ENCODE measurements around the gene HOXC12. TPM values are rescaled to one million over a fixed set of nuclear protein-coding genes. Genes with fewer than 3 reads are reported as not detected.

HOXC12 gene
- total RNA-seq, 1 donor from 2014 or later: not detected

DNA sequence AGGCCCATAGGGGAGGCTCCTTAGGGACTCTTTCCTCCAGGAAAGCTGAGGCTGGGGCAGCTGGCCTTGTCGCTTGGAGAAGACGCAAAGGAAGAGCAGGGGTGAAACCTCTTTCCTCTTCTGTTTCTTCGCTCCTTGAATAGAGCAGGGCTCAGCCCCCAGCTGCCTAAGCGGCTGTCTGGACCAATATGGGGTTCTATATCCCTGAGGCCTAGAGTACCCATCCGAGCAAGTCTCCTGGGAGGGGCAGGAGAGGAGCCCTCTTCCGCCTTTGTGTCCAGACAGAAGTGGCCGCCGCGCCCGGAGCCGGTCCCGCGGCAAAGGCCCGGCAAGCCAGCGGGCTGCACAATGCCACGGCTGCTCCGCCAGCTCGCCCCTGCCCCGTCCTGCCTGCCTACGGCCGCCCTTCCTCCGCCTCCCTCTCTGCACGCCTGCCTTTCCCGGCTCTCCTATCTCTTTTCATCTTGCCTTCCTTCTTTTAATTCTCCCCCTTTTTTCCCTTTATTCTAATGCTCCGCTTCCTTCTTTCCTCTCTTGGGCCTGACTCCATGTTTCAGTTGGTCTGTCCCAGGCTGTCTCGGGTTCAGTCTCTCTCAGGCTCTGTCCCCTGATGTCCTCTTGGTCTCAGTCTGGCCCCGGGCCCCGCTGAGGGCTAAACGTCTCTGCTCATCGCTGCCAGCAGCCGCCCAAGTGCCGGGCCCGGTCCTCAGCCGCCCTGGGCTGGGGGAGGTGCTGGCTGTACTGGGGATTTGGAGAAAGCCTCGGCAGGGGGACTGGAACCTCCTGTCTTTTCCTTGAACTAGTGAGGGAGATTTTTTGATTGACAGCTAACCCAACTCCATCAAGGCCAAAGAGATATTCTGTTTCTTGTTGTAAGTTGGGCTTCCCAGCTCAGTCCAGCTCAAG is 42.8 kb downstream of the HOXC12 start:
- no peak for ATAC-seq

DNA sequence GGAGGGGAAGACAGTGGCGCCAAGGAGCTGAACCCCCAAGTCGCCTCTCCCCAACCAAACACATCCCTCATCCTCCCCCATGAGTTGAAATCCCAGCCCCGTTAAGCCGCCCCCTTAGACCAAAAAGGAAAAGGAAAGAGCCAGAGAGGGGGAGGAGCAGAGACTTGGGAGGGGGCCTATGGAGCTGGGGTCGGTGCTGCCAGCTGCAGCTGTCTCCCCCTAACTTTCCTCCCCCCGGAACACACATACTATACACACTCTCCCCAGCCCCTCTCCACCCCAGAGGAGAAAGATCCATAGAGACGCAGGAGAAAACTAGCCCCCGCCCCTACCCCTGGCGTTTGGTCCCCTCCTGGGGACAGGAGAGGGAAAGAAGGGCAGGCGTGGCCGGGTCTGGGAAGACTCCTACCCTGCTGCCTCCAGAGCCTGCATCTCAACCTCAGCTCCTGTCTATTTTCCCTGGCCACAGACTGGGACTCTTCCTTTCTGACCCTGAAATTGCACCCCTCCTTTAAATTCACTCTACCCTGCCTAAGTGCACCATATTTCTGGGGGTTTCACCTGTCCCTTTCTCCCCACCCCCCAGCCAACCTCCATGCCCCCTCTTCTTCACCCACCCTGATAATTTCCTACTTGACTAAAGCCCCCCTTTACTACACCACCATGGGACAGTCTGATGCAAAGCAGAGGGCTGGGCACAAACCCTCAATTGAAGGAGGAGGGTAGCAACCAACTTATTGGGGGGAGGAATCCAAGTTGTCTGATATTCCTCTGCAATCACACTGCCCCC is 43.6 kb downstream of the HOXC12 start:
- ATAC-seq: no peak

DNA sequence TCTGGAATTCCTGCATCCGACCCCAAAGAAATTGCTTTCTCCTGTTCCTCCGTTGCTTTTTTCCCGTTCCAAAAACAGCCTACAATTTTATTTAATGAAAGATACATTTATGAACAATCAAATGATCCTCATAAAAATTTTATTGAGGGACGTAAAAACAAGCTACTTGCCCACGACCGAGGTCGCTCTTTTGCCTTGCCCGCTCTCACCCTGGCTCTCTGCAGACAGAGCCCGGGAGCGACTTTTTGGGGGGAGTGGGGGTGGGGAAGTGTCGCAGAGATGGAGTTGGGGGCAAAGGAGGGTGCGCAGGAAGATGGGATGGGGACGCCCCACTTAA is 44.2 kb downstream of the HOXC12 start:
- ATAC-seq: no peak

DNA sequence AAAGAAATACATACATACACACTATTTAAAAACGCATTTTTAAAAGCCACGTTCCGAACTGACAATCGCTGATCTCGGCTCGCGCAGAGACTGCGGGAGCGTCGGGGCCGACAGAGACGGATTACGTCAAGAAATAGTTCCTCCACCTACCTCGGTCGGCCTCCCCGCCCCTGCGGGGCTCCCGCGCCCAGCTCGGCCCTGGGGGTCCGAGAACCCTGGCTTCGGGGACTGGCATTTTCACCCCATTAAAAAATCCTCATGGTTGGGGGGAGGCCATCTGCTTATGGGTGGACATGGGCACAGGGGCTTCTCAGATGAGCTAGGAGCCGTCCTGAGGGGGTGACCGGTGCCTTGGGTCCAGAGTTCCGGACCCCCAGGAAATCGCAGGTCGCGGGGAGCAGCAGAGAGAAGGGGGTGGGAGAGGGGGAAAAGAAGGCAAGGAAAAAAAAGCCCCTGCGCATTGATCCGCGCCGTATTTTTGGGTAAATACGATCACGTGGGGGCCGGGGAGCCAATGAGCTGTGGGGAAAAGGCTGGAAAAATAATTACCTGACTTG is 44.9 kb downstream of the HOXC12 start:
- peak; percentile 27 for ATAC-seq

DNA sequence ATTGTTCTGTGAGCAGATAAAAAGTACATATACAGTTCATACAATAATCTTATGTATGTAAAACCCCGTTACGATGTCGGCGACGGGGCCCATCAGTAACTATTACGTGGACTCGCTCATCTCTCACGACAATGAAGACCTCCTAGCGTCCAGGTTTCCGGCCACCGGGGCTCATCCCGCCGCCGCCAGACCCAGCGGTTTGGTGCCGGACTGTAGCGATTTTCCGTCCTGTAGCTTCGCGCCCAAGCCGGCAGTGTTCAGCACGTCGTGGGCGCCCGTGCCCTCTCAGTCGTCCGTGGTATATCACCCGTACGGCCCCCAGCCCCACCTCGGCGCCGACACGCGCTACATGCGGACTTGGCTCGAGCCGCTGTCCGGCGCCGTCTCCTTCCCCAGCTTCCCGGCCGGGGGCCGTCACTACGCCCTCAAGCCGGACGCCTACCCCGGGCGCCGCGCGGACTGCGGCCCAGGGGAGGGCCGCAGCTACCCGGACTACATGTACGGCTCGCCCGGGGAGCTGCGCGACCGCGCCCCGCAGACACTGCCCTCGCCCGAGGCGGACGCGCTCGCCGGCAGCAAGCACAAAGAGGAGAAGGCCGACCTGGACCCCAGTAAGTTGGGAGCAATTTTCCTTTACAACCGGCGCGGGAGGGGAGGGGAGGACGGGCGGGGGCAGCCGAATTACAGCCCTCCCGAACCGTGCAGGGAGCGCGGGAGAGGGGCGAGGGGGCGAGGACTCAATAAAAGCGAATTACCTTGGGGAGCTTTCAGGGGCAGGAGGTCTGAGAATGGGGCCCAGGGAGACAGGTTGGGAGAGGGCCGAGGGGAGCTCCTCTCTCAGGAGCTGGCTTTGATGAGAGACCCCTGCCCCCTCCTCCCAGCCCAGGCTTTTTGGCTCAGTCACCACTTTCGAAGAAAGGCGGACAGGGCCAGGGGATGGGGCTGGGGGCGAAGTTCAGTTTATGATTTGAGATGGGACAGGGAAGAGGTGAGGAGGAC is 45.7 kb downstream of the HOXC12 start, which contains the start of gene HOXC9:
HOXC9 (plus strand) TSS at position 46 of the 999 bp plus-strand sequence; CDS start at position 74, 28 bp downstream.
- ATAC-seq: peak; percentile 20

DNA sequence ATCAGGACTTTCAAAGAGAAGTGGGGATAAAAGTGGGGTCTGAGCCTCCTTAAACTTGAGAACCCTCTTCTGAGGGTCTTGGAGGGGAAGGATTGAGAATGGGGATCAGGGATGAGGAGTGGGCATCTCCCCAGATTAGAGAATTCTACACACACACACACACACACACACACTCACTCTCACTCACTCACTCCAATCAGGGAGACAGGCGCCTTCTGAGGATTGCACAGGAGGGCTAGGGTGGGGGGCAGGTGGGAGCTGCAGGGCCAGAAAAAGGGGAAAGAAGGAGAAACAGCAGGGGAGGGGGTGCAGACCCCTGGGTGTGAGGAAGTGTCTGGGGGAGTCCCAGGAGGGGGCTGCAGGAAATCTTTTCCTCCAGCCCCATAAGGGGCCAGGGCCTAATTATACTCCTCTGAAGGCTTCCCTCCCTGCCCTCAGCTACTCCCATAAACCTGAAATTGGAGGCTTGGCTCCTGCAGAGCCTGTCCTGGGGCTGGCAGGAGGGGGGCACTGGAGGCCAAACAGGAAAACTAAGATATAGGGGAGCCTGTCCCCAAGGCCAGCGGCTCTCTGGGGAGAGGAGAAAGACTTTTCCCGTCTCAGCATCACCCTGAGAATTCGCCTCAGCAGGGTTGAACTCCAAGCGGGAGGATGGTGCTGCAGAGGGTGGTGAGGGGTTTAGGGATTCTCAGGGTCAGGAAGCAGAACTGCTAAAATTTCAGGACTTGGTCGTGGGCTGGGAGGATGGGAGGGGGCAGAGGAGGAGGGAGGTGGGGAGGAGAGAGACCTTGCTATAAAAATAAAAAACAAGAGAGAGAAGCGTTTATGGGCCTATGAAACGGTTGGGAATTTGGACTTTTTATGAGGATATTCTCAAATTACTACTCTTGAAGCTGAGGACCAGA is 46.8 kb downstream of the HOXC12 start:
- ATAC-seq: no peak

DNA sequence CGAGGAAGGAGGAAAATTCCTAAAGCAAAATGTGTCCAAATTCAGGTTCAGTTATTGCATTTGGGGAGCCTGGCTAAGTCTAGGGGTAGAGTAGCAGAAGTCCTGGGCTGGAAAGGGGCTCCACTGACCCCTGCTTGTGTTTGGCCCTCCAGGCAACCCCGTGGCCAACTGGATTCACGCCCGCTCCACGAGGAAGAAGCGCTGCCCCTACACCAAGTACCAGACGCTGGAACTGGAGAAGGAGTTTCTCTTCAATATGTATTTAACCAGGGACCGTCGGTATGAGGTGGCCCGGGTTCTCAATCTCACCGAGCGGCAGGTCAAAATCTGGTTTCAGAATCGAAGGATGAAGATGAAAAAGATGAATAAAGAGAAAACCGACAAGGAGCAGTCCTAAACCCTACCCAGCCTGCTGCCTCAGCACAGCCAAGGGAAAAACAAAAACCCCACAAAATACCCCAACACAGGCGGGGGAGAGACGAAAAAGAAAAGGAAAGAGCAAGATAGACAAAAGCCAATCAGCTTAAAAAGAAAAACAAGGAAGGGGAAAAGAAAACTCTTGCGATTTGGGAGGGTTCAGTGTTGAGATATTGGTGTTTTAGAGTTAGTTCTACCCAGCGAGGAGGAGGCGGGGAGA is 47.7 kb downstream of the HOXC12 start:
- ATAC-seq: no peak

DNA sequence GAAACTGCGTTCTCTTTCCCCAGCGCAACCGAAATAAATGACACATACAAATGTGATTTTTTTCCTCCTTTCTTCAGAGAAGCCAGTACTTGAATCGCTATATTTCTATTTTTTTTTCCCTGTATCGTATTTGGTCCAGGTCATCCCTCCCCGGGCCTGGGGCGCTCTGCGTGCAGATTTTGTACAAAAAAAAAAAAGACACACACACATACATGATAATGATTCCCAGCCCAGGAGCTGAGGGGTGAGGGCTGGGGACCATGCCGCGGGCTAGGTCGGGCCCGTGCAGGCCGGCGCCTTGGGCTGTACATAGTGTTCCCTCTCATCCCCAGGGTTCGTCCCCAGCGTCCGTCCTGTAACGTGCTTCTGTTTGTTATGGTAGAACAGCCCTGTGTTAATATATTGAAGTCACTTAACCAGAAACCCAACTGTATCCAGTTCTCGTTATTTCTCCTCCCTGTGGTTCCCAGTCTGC is 48.2 kb downstream of the HOXC12 start:
- ATAC-seq: no peak

DNA sequence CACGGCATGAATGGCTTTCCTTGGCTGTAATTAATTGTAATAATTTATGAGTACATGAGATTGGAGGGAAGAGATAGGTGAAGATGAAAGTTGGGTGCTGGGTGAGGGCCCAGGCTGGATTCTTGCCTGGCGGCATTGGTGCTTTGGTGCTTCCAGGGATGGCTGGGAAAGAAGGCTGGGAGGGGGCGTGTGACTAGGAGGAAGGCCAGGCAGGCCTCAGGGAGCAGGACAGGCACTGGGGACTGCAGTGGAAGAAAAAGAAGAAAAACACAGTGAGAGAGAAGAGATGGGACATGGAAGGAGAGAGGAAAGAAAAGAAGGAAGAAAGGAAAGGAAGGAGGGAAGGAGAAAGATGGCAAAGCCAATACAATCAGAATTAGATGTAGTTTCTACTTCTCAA is 48.9 kb downstream of the HOXC12 start:
- no peak for ATAC-seq

DNA sequence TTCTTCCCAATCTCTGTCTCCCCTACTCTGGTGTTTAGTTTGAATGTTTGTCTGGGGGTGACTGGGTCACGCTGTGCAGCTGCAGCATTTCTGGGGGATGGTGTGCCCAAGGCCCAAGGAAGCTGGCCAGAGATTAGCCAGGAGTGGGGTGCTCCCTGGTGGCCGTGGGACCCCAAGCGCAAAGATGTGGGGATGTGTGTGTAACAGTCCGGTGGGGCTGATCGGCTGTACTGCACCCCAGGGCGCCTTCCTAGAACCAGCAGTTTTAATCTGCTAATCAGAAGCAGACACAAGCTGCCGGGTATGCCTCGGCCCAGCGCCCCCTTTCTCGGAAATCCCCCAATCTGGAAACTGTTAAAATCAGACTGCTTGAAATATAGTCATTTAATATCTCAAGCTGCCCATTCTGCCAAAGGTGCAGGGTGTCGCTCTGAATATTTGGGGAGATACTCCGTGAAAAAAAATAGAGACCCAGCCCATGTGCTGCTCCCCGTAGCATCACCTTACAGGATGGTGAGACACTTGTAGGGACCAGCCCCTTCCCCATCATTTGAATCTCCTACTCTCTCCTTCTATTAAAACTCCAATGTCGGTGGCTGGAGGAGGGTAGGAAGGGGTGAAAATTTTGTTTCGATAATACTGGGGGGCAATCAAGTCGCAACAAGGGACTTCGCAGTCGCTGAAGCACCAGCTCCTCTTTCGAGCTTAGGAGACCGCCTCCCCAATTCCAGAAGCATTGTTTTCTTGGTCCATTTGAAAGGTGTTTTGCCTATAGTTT is 49.5 kb downstream of the HOXC12 start:
- ATAC-seq: no peak

DNA sequence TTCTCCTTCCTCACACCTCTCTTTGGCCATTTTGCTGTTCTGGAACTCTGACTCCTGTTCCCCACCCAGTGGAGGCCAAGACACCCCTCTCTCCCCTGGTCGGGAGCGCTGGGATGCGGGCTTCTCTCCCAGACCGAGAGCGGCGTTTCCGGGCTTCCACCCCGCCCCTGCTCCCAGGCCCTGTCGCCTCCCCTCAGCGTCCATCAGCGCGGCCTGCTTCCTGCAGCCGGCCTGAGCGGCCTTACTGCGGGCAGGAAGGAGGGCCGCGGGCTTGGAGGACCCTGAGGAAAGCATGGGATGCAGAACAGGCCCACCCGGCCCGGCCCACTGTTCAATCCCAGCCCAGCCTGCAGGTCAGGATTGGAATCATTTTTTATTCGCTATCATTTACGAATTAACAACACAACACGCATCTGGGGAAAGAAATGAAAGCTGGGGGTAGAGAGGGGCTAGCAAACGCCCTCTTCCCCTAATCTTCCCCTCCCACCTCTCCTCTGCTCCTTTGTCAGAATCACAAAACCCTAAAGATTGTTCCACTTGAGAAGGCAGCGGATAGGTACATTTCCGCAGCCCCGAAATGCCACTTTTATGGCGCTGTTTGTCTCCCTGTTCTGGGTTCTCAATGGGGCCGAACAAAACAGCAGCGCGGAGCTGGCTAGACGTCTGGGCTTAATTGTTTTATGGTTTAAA is 50.3 kb downstream of the HOXC12 start:
- no peak for ATAC-seq

DNA sequence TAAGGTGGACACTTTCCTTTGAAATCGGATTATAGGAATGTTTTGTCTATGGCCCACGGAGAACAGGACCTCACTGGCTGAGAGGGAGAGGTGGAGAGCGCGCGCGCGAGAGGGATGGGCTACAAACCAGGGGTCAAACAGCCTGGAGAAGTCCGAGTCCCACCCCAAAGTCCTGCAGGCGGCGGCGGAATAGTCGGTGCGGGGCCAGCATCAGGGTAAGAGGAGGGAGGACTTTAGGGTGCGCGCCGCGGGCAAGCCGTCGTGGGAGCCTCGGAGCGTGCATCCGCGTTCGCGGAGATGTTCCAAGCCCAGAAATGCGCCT is 50.8 kb downstream of the HOXC12 start:
- no peak for ATAC-seq

DNA sequence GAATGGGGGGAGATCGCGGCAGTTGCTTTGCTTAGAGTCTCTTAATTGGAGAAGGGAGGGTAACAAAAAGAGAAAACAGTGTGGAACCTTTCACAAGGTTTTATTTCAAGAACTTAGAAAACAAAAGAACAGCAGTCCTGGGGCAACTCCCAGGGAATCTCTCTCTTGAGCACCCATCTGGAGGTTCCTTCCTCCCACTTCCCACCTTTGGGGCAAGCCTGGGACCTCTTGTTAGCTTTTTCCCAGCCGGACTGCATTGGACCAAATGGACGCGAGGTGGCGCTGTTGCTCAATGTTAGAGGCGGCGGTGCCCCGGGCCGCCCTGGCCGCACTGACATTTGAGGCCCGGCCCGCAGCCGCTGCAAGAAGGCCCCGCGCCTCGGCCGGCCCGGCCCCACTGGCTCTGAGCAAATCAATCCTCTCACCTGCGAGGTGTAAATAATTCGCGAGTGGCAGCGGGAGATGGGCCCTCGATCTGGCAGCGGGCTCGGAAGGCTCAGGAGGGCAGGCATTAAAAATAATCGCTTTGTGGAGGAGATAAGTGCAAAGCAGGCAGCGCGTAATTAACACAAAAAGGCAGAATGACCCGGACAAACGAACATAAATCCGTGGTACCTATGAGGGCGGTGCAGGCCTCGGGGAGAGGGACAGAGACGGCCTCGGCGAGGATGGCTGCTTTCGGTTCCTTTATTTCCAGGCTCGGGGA is 51.3 kb downstream of the HOXC12 start:
- peak; percentile 75 for ATAC-seq

DNA sequence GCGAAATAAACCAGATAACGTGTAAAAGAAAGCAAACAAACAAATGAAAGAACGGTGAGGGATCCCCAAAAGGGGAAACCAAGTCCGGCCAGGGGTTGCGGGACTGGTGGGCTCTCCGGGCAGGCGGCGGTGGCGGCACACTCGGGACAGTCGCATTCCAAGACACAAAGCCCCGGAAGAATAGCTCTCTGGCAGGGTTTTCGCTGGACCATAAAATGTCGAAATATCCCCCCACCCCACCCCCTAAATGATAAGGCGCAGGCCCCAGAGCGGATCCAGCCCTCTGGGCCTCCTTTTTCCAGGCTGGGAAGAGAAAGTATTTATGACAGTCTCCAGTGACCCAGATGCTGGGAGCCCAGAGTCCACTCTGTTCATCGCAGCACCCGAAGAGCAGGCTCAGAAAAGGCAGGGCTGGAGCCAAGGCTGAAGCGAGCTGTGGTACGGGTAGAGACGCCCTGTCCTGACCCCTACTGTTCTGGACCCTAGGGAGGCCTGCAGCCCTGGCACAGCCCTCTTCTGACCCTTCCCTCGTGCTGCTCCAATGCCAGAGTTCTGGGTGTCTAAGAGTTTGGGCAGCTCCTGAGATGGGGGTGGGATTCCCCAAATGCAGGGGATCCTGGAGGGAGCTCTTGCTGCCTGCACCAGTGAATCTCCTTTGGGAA is 52.0 kb downstream of the HOXC12 start:
- no peak for ATAC-seq

DNA sequence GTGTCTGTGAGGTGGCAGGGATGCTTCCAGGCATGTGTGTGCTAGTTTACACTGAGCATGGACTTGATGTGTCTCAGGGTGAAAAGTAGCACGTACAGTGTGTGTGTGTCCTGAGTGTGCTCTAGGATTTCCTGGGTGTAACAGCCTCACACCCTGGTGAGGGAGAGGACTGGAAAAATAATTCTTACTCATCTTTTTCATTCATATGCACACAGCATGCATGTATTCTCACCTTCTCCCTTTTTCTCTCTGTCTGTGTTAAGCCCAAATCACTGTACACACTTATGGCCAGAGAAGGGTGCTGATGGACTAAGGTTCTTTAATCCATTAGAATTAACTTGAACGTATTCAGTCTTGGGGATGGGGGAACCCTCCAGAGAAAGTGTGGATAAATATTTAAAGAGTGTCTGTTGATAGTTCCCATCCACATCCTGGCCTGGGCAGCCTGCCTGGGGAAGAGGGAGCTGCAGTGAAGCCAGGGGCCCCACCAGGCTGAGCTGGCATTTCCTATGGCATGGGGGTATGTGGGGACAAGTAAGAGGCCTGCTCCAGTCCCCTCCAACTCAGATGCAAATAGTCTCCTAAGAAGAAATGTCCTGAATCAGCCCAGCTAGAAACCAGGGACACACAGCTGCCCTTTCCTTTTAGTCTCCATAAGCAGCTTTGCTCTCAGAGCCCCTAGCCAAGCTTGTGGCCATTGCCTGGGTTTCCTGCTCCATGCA is 53.0 kb downstream of the HOXC12 start:
- ATAC-seq: no peak

DNA sequence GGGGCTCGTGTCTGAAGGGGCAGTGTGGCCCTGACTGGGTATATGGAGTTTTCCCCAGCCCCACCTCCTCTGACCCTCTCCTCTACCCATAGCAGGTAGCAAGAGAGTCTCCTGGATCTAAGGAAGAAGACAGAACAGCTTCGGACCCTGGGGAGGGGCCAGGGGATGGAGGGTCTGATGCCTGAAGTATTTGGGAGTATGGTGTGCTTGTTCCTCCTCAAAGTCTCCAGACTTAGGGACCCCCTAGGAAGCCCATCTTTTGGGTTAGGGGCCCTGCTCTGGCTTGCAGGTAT is 53.5 kb downstream of the HOXC12 start:
- no peak for ATAC-seq

Measured in esophagus mucosa (tissue), 1 donor.